Thyroid gland (tissue), 4 donors: ENCODE data around the gene FASTKD3.

Experiments used
- CTCF ChIP-seq, 6 experiments: fragments of 200-600 bp in 3 of 6; fragments of 450-650 bp in 3 of 6; sonication (generic) in 3 of 6; IDR thresholded peaks; one replicate each; pipeline ENCODE4 v1.5.1; 2016 to 2019; ENCODE audit warnings: antibody characterized with exemption in 6 of 6, mild to moderate bottlenecking in 2 of 6, inconsistent platforms in 1 of 6, moderate library complexity in 1 of 6
- POLR2A ChIP-seq, 2 donors: fragments of 450-650 bp; IDR thresholded peaks; one replicate each; pipeline ENCODE4 v1.6.1; 2017; ENCODE audit warnings: antibody characterized with exemption in 2 of 2, mild to moderate bottlenecking in 2 of 2, moderate library complexity in 1 of 2

GRCh38 chr5:7866196-7866595 is 2.6 kb downstream of the FASTKD3 start:
- no peak for TF ChIP-seq CTCF (IDR thresholded peaks at IDR 0.05)
- TF ChIP-seq POLR2A (IDR thresholded peaks at IDR 0.05) = no peak
